Body of pancreas (tissue), 4 donors: ENCODE results near the gene CPN2. TPM values are rescaled to one million over a fixed set of nuclear protein-coding genes. Genes with fewer than 3 reads are reported as not detected.
A peak's percentile ranks its signal among the peaks of the same experiment; 100 is the strongest.

Experiments used
- ATAC-seq: fragments of 150-250 bp; one replicate; pipeline ENCODE4 v1.9.1; 2016
- DNase-seq, 4 donors: peaks; one replicate each; pipeline ENCODE4 v3.0.0-alpha.2; 2019
- H3K27ac ChIP-seq, 4 donors: fragments of 200-600 bp; sonication (generic); 1 replicate in 3 of 4; 2 replicates in 1 of 4; pipeline versions ENCODE4 v1.5.1 to v1.6.1; 2016 to 2019; ENCODE audit warnings: mild to moderate bottlenecking in 1 of 4, mixed read lengths in 1 of 4, moderate library complexity in 1 of 4
- H3K27me3 ChIP-seq, 2 donors: fragments of 200-600 bp; sonication (generic); one replicate each; pipeline ENCODE4 v1.6.0; 2016; ENCODE audit warnings: mild to moderate bottlenecking in 1 of 2
- H3K36me3 ChIP-seq, 2 donors: fragments of 200-600 bp; sonication (generic); replicated peaks in 1 of 2; 2 replicates each; pipeline ENCODE4 v1.5.1; 2016; ENCODE audit warnings: low read depth in 2 of 2; ENCODE audit not compliant: insufficient read depth in 1 of 2
- H3K4me1 ChIP-seq: fragments of 200-600 bp; sonication (generic); one replicate; pipeline ENCODE4 v1.6.0; 2016
- H3K4me3 ChIP-seq, 2 donors: fragments of 200-600 bp; sonication (generic); 1 replicate in 1 of 2; 2 replicates in 1 of 2; pipeline ENCODE4 v1.5.1; 2016 to 2019
- H3K9me3 ChIP-seq, 3 donors: fragments of 200-600 bp; sonication (generic); 1 replicate in 2 of 3; 2 replicates in 1 of 3; pipeline ENCODE4 v1.5.1; 2016
- POLR2A ChIP-seq, 3 donors: fragments of 450-650 bp; IDR thresholded peaks; one replicate each; pipeline ENCODE4 v1.6.1; 2016; ENCODE audit warnings: antibody characterized with exemption in 3 of 3, mild to moderate bottlenecking in 2 of 3
- WGBS, 2 donors: methylation state at CpG; one replicate each; pipeline ENCODE4 v1.1.5; 2017; 5-methylcytosine and 5-hydroxymethylcytosine counted together
- intact Hi-C: fragments of 100-400 bp; cut with DNase I; formaldehyde crosslinking; loops from one replicate; pipeline ENCODE4 v1.15.1; 2023
- total RNA-seq, 2 donors: library from RNA; depleted of rRNA; stranded (reverse); fragments of >200 nt; gene quantifications; one replicate each; pipeline ENCODE4 v1.1.0, GENCODE V29; 2016
- TF ChIP-seq, protein P1 (sequence below), 7 experiments: fragments of 450-650 bp in 4 of 7; fragments of 200-600 bp in 3 of 7; sonication (generic) in 3 of 7; IDR thresholded peaks; one replicate each; pipeline ENCODE4 v1.5.1; 2016 to 2019; ENCODE audit warnings: antibody characterized with exemption in 7 of 7

The CPN2 gene
- total RNA-seq, 2 donors from 2014 or later, result not detected

DNA sequence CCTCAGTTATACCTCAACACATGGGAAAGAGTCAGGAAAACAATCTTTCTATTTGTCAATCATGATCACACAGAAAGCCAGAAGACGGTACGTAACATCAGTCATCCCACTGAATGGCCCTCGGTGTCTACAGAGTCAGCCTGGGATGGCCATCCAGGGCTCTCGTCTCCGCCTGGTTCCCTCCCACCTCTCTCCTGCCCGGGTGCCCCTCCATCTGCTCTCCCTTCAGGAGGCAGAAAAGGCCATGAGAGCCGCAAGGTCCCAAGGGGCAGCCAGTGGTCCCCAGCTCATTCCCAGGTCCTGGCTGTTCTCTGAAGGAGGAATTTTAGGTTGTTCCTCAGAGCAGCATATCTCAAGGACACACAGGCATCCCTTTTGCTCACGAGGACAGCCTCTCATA lies 22.8 kb upstream of the CPN2 start:
- intact Hi-C loops, result no loop called here
- DNase-seq (no peak), ATAC-seq (no peak)
- no peak for TF ChIP-seq POLR2A (IDR thresholded peaks at IDR 0.05)
- TF ChIP-seq, protein P1, sequence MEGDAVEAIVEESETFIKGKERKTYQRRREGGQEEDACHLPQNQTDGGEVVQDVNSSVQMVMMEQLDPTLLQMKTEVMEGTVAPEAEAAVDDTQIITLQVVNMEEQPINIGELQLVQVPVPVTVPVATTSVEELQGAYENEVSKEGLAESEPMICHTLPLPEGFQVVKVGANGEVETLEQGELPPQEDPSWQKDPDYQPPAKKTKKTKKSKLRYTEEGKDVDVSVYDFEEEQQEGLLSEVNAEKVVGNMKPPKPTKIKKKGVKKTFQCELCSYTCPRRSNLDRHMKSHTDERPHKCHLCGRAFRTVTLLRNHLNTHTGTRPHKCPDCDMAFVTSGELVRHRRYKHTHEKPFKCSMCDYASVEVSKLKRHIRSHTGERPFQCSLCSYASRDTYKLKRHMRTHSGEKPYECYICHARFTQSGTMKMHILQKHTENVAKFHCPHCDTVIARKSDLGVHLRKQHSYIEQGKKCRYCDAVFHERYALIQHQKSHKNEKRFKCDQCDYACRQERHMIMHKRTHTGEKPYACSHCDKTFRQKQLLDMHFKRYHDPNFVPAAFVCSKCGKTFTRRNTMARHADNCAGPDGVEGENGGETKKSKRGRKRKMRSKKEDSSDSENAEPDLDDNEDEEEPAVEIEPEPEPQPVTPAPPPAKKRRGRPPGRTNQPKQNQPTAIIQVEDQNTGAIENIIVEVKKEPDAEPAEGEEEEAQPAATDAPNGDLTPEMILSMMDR (IDR thresholded peaks at IDR 0.05), result no peak
- no peak overlapping the region for H3K4me3 ChIP-seq
- H3K27me3 ChIP-seq, result no peaks in the 10 kb centered on the region
- WGBS, 2 donors, result 54 to 61% methylated on average over 8 of the region's 8 CpGs
- H3K36me3 ChIP-seq, result no peaks in the 10 kb centered on the region
- no peaks in the 10 kb centered on the region for H3K4me1 ChIP-seq
- H3K9me3 ChIP-seq, result no peaks in the 10 kb centered on the region
- H3K27ac ChIP-seq, result no peak overlapping the region

DNA sequence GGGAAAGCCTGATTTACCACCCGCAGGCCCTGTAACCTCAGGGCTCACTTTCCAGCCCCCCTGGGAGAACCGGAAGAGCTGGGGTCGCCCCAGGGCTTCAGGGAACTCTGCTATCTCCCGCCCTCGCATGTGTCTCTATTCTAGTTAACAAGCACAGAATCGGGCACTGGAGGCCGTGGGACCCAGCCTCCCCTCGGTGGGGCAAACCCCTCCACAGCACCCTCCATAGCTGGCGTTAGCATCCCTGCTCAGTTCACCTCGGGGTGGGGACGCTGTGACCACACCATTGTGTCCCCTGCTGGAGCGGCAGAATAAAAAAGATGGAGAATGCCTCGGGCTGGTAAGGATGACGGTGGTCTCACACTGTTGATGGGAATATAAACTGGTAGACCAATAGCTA lies 21.9 kb upstream of the CPN2 start:
- ATAC-seq (no peak), DNase-seq (no peak)
- H3K9me3 ChIP-seq, result no peaks in the 10 kb centered on the region
- H3K27me3 ChIP-seq, result no peaks in the 10 kb centered on the region
- H3K27ac ChIP-seq, result no peak overlapping the region
- intact Hi-C loops, result no loop called here
- no peaks in the 10 kb centered on the region for H3K36me3 ChIP-seq
- H3K4me1 ChIP-seq, result no peaks in the 10 kb centered on the region
- WGBS, 2 donors, result 77 to 82% methylated on average over 4 to 14 of the region's 14 CpGs
- H3K4me3 ChIP-seq, result no peak overlapping the region
- TF ChIP-seq POLR2A (IDR thresholded peaks at IDR 0.05), result no peak
- TF ChIP-seq, protein P1 (IDR thresholded peaks at IDR 0.05), result no peak

DNA sequence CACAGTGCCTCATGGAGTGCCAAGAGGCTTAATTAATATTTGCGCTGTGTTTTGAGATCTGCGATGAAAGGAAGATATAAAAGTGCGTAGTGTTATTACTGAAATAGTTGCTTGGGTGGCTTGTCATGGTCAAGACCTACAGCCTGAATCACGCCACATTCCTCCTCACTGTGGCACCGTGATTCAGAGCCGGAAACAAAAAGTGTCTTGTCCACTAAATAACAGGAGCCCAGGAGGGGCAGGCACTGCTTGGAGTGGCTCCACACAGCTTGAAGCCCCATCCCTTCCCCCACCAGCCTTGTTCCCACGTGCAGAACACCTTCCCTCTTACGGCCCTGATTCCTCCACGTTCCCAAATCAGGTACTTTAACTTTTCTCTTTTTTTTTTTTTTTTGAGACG lies 19.6 kb upstream of the CPN2 start:
- DNase-seq (no peak), ATAC-seq (no peak)
- TF ChIP-seq POLR2A (IDR thresholded peaks at IDR 0.05), result no peak
- TF ChIP-seq, protein P1 (IDR thresholded peaks at IDR 0.05), result no peak
- Histone ChIP-seq H3K27me3 (no peaks in the 10 kb centered on the region), H3K36me3 (no peaks in the 10 kb centered on the region), H3K9me3 (no peaks in the 10 kb centered on the region), H3K27ac (no peak overlapping the region), H3K4me3 (no peak overlapping the region), H3K4me1 (no peaks in the 10 kb centered on the region)
- WGBS, 2 donors, result 54 to 70% methylated on average over 10 of the region's 10 CpGs
- intact Hi-C loops, result no loop called here

GRCh38 chr3:194369522-194370279 lies 18.6 kb upstream of the CPN2 start, which contains the start of gene LRRC15:
TSS of gene LRRC15 (minus strand) at chr3:194369743. CDS start at chr3:194361043, 8,700 bp downstream.
- no peak within 1 kb of the TSS for H3K27ac ChIP-seq
- H3K4me3 ChIP-seq, result no peak within 1 kb of the TSS
- H3K27me3 ChIP-seq, result no peaks in the 10 kb centered on the region
- 8 to 9% methylated on average over 18 to 21 of the region's 21 CpGs for WGBS, 2 donors
- peaks cover 3% of the 10 kb centered on the region for H3K4me1 ChIP-seq
- TF ChIP-seq, protein P1 (IDR thresholded peaks at IDR 0.05), result no peak
- no peak for TF ChIP-seq POLR2A (IDR thresholded peaks at IDR 0.05)
- DNase-seq (peak in 2 of 4 donors; percentile 17 to 22), ATAC-seq (peak; percentile 52)
- no peaks in the 10 kb centered on the region for H3K36me3 ChIP-seq
- H3K9me3 ChIP-seq, result no peaks in the 10 kb centered on the region
- intact Hi-C loops, result no loop called here

- Histone ChIP-seq H3K27me3 (no peaks in the 10 kb centered on the region), H3K4me1 (peaks cover 4% of the 10 kb centered on the region), H3K9me3 (no peaks in the 10 kb centered on the region), H3K27ac (no peak overlapping the region), H3K4me3 (no peak overlapping the region), H3K36me3 (no peaks in the 10 kb centered on the region)
- WGBS, 2 donors, result 54 to 66% methylated on average over 5 to 6 of the region's 6 CpGs
- intact Hi-C loops, result no loop called here
- no peak for TF ChIP-seq POLR2A (IDR thresholded peaks at IDR 0.05)
- TF ChIP-seq, protein P1 (IDR thresholded peaks at IDR 0.05), result no peak
- DNase-seq (no peak), ATAC-seq (no peak)
Measured at GRCh38 chr3:194368918-194369317, 17.8 kb upstream of the CPN2 start.
